HEK293 (cell line): ENCODE results near the gene SPINK13.
A peak's percentile ranks its signal among the peaks of the same experiment; 100 is the strongest.
"Not testable (repeated sequence)": the region's sequence is repeated elsewhere in the genome, so short reads cannot be mapped to it uniquely, and the experiment has no call there.

ENCODE experiments used
- CTCF ChIA-PET: fragments of 350-600 bp; formaldehyde crosslinking; extraction: SDS; loops from one replicate; lab custom pipeline; 2021; ENCODE audit warnings: antibody characterized with exemption; lab: Yijun Ruan, JAX
- POLR2A ChIA-PET: fragments of 300-600 bp; formaldehyde crosslinking; extraction: SDS; loops from one replicate; lab custom pipeline; 2020; ENCODE audit warnings: antibody characterized with exemption, inconsistent platforms; lab: Yijun Ruan, JAX
- H3K27ac ChIP-seq: fragments of 200-500 bp; sonication (Bioruptor generic); 2 replicates; pipeline ENCODE4 v1.5.1; 2014; ENCODE audit warnings: low read depth, low read length, control low read depth, inconsistent platforms; ENCODE audit errors: extremely low read depth
- H3K36me3 ChIP-seq, 2 experiments: fragments of 200-500 bp in 1 of 2; sonication (Bioruptor generic) in 1 of 2; 1 replicate in 1 of 2; 2 replicates in 1 of 2; pipeline ENCODE4 v1.5.1; 2014 to 2017; ENCODE audit warnings: inconsistent platforms in 2 of 2, low read length in 2 of 2; ENCODE audit not compliant: control insufficient read depth in 2 of 2, insufficient read depth in 1 of 2
- H3K4me1 ChIP-seq: fragments of 200-500 bp; sonication (Bioruptor generic); 2 replicates; pipeline ENCODE4 v1.5.1; 2014; ENCODE audit warnings: mild to moderate bottlenecking, low read length, inconsistent platforms; ENCODE audit not compliant: control insufficient read depth, insufficient read depth
- H3K4me3 ChIP-seq: 2 replicates; pipeline ENCODE4 v1.5.1; 2011; ENCODE audit warnings: low read depth, mild to moderate bottlenecking, control low read depth, low read length, moderate library complexity
- H3K9me3 ChIP-seq: fragments of 200-500 bp; sonication (Bioruptor generic); 2 replicates; pipeline ENCODE4 v1.5.1; 2014; ENCODE audit warnings: low read depth, low read length, inconsistent platforms; ENCODE audit not compliant: control insufficient read depth, insufficient read depth
- BCL11A ChIP-seq: fragments of 450-650 bp; formaldehyde crosslinking; IDR thresholded peaks from 2 replicates; pipeline ENCODE4 v1.5.1; 2016; ENCODE audit warnings: low read depth, missing biosample characterization, missing genetic modification characterization
- FEZF1 ChIP-seq: fragments of 450-650 bp; formaldehyde crosslinking; IDR thresholded peaks from 2 replicates; pipeline ENCODE4 v1.5.1; 2016; ENCODE audit warnings: missing biosample characterization, missing genetic modification characterization
- GLI2 ChIP-seq: fragments of 450-650 bp; formaldehyde crosslinking; IDR thresholded peaks from 2 replicates; pipeline ENCODE4; 2017; ENCODE audit warnings: missing biosample characterization, missing genetic modification characterization, low read depth, borderline replicate concordance
- GLIS1 ChIP-seq: fragments of 450-650 bp; formaldehyde crosslinking; IDR thresholded peaks from 2 replicates; pipeline ENCODE4 v1.5.1; 2016; ENCODE audit warnings: missing biosample characterization, missing genetic modification characterization
- GLIS2 ChIP-seq: fragments of 450-650 bp; formaldehyde crosslinking; IDR thresholded peaks from 2 replicates; pipeline ENCODE4 v1.5.1; 2016; ENCODE audit warnings: missing biosample characterization, missing genetic modification characterization
- HOXC10 ChIP-seq: sonication (generic); formaldehyde crosslinking; IDR thresholded peaks from 2 replicates; pipeline ENCODE4 v1.8.1; 2023; ENCODE audit warnings: mild to moderate bottlenecking, missing genetic modification reagents
- IKZF3 ChIP-seq: fragments of 450-650 bp; IDR thresholded peaks from 2 replicates; pipeline ENCODE4 v1.5.0; 2018; ENCODE audit warnings: missing biosample characterization, mild to moderate bottlenecking, missing genetic modification characterization, moderate library complexity
- PRDM1 ChIP-seq: fragments of 450-650 bp; formaldehyde crosslinking; IDR thresholded peaks from 2 replicates; pipeline ENCODE4; 2016; ENCODE audit warnings: missing biosample characterization, missing genetic modification characterization
- PRDM4 ChIP-seq: fragments of 450-650 bp; formaldehyde crosslinking; IDR thresholded peaks from 2 replicates; pipeline ENCODE4 v1.5.1; 2017; ENCODE audit warnings: missing biosample characterization, missing genetic modification characterization
- REST ChIP-seq: fragments of 450-650 bp; formaldehyde crosslinking; IDR thresholded peaks from 2 replicates; pipeline ENCODE4 v1.5.1; 2016; ENCODE audit warnings: missing biosample characterization, missing genetic modification characterization
- YY2 ChIP-seq: fragments of 450-650 bp; formaldehyde crosslinking; IDR thresholded peaks from 2 replicates; pipeline ENCODE4 v1.5.1; 2016; ENCODE audit warnings: missing biosample characterization, missing genetic modification characterization
- ZBTB26 ChIP-seq: fragments of 450-650 bp; formaldehyde crosslinking; optimal IDR thresholded peaks from 2 replicates; pipeline ENCODE3; 2016; ENCODE audit warnings: missing biosample characterization, mild to moderate bottlenecking, missing genetic modification characterization
- ZBTB48 ChIP-seq: fragments of 450-650 bp; formaldehyde crosslinking; IDR thresholded peaks from 2 replicates; pipeline ENCODE4 v1.5.1; 2016; ENCODE audit warnings: missing biosample characterization, missing genetic modification characterization
- ZNF155 ChIP-seq: fragments of 450-650 bp; formaldehyde crosslinking; IDR thresholded peaks from 2 replicates; pipeline ENCODE4 v1.5.1; 2016; ENCODE audit warnings: missing biosample characterization, missing genetic modification characterization
- ZNF248 ChIP-seq: fragments of 450-650 bp; formaldehyde crosslinking; IDR thresholded peaks from 2 replicates; pipeline ENCODE4 v1.5.1; 2017; ENCODE audit warnings: missing biosample characterization, missing genetic modification characterization
- ZNF514 ChIP-seq: fragments of 450-650 bp; formaldehyde crosslinking; IDR thresholded peaks from 2 replicates; pipeline ENCODE4 v1.5.1; 2016; ENCODE audit warnings: missing biosample characterization, missing genetic modification characterization
- ZNF529 ChIP-seq: fragments of 450-650 bp; formaldehyde crosslinking; IDR thresholded peaks from 2 replicates; pipeline ENCODE4 v1.5.1; 2017; ENCODE audit warnings: missing genetic modification characterization, missing biosample characterization; ENCODE audit not compliant: insufficient replicate concordance
- ZNF585B ChIP-seq: fragments of 450-650 bp; formaldehyde crosslinking; IDR thresholded peaks from 2 replicates; pipeline ENCODE4 v1.5.1; 2016; ENCODE audit warnings: missing biosample characterization, missing genetic modification characterization
- ZNF610 ChIP-seq: fragments of 450-650 bp; formaldehyde crosslinking; IDR thresholded peaks from 2 replicates; pipeline ENCODE4 v1.5.1; 2016; ENCODE audit warnings: missing biosample characterization, missing genetic modification characterization, borderline replicate concordance
- ZNF660 ChIP-seq: fragments of 450-650 bp; IDR thresholded peaks from 2 replicates; pipeline ENCODE4 v1.5.1; 2018; ENCODE audit warnings: missing biosample characterization, mild to moderate bottlenecking, missing genetic modification characterization
- ZNF701 ChIP-seq: fragments of 450-650 bp; formaldehyde crosslinking; IDR thresholded peaks from 2 replicates; pipeline ENCODE4 v1.5.1; 2016; ENCODE audit warnings: missing biosample characterization, missing genetic modification characterization
- ZNF830 ChIP-seq: fragments of 450-650 bp; IDR thresholded peaks from 2 replicates; pipeline ENCODE4 v1.5.0; 2018; ENCODE audit warnings: missing biosample characterization, missing genetic modification characterization, low read depth, mild to moderate bottlenecking, moderate library complexity
- ZXDB ChIP-seq: fragments of 450-650 bp; formaldehyde crosslinking; IDR thresholded peaks from 2 replicates; pipeline ENCODE4 v1.5.1; 2016; ENCODE audit warnings: missing biosample characterization, missing genetic modification characterization

The SPINK13 gene

GRCh38 chr5:148314731-148315130 is 46.1 kb downstream of the SPINK13 start (continued):
- TF ChIP-seq ZNF701 (no peak), IKZF3 (no peak)

GRCh38 chr5:148320011-148320963 is 51.7 kb downstream of the SPINK13 start:
- H3K36me3 ChIP-seq, POLR2A ChIA-PET: not testable (repeated sequence)
- TF ChIP-seq ZBTB48 (tag by site-specific recombination) (0 out of 2 replicates have a peak, but pooled peaks have one; percentile 40), GLIS2 (tag by site-specific recombination) (peak; percentile 80), FEZF1 (tag by site-specific recombination) (peak; percentile 46; the same call in 1 of the 2 replicates), GLIS1 (tag by site-specific recombination) (peak; percentile 90)
- TF ChIP-seq, all 188 proteins: peak for 4; not testable (repeated sequence) for 184
- CTCF ChIA-PET, H3K4me1 ChIP-seq, H3K9me3 ChIP-seq: not testable (repeated sequence)
- Histone ChIP-seq H3K27ac (peak overlapping the region; percentile 58; the same call in 1 of the 2 replicates), H3K4me3 (peak overlapping the region; percentile 46)

GRCh38 chr5:148333262-148333849 is 64.8 kb downstream of the SPINK13 start:
- CTCF ChIA-PET = no interaction called here
- H3K4me1 ChIP-seq = no peaks in the 10 kb centered on the region
- H3K27ac ChIP-seq = no peak overlapping the region
- no peaks in the 10 kb centered on the region for H3K9me3 ChIP-seq
- POLR2A ChIA-PET = no interaction called here
- TF ChIP-seq ZNF248 (no peak), YY2 (tag by site-specific recombination) (no peak), ZNF155 (tag by site-specific recombination) (no peak), GLI2 (tag by site-specific recombination) (no peak), HOXC10 (CRISPR knock-in tag) (no peak), ZBTB26 (tag by site-specific recombination) (no peak), ZNF514 (tag by site-specific recombination) (no peak), BCL11A (tag by site-specific recombination) (no peak)
- TF ChIP-seq, all 188 proteins: peak for 0
- Histone ChIP-seq H3K4me3 (no peak overlapping the region), H3K36me3 (no peaks in the 10 kb centered on the region)

- H3K4me1 ChIP-seq = no peaks in the 10 kb centered on the region
- no peaks in the 10 kb centered on the region for H3K36me3 ChIP-seq
- H3K4me3 ChIP-seq = no peak within 1 kb of the TSS
- no peak within 1 kb of the TSS for H3K27ac ChIP-seq
- no peaks in the 10 kb centered on the region for H3K9me3 ChIP-seq
- POLR2A ChIA-PET = no interaction called here
- CTCF ChIA-PET = no interaction called here
- TF ChIP-seq ZNF830 (tag by site-specific recombination) (no peak), ZXDB (tag by site-specific recombination) (no peak), ZNF585B (tag by site-specific recombination) (no peak), ZNF660 (tag by site-specific recombination) (no peak), ZNF529 (tag by site-specific recombination) (no peak), PRDM1 (tag by site-specific recombination) (no peak), PRDM4 (tag by site-specific recombination) (no peak), ZNF610 (no peak), REST (tag by site-specific recombination) (no peak), ZNF248 (no peak)
Observed at GRCh38 chr5:148335259-148335658, 66.7 kb downstream of the SPINK13 start, which contains the start of gene SPINK9. SPINK9 (plus strand) TSS chr5:148335559; CDS start chr5:148335614, 55 bp downstream.
